ENCODE measurements around the gene RTN4IP1. TPM values are rescaled to one million over a fixed set of nuclear protein-coding genes. Genes with fewer than 3 reads are reported as not detected.
"Not testable (repeated sequence)": the region's sequence is repeated elsewhere in the genome, so short reads cannot be mapped to it uniquely, and the experiment has no call there.

The RTN4IP1 gene
- total RNA-seq, 4 donors from 2014 or later: 1.1 to 3.7 (median 2.7) TPM

- ATAC-seq (ENCODE audit: low FRiP score) (no peak), DNase-seq (ENCODE audit: low spot score) (no peak)
- TF ChIP-seq CTCF (IDR thresholded peaks at IDR 0.05): no peak
Measured at GRCh38 chr6:106558364-106558763, 70.9 kb downstream of the RTN4IP1 start.

DNA sequence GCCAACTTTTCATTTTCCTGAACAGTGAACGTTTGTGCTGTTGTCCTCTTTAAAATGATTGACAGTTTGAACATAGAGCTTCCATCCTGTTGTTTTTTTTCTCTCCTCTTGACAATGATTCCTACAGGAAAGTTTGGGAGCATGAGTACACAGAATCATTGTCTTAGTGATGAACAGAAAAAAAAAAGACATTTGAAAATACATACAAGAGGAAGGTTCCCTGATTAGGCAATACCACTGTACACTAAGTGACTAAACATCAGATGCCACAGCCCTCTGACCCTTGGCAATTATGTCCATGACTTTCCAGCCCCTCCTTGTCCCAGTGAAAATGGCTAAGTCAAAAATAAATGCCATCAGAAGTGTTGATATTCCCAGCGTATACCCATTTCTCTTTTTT is 71.5 kb downstream of the RTN4IP1 start:
- DNase-seq (ENCODE audit: low spot score) (no peak), ATAC-seq (ENCODE audit: low FRiP score) (no peak)
- TF ChIP-seq CTCF (IDR thresholded peaks at IDR 0.05): no peak

GRCh38 chr6:106556368-106556960 is 72.8 kb downstream of the RTN4IP1 start:
- ATAC-seq (ENCODE audit: low FRiP score) (no peak), DNase-seq (ENCODE audit: low spot score) (no peak)
- TF ChIP-seq CTCF (IDR thresholded peaks at IDR 0.05): no peak

DNA sequence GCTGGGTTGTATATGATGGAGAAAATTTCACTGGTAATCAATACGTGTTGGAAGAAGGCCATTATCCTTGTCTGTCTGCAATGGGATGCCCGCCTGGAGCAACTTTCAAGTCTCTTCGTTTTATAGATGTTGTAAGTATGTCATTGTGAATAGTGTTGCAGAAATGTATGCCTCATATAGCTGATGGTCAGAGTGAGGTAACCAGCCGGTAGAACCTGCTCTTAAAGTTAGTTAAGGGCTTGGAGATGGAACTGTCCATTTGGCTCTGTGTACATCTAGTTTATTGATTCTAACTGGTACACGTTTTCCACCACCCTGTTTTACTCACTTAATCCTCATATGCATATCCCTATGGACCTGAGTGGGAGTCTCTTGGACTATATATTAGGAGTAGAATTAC is 73.5 kb downstream of the RTN4IP1 start:
- ATAC-seq (ENCODE audit: low FRiP score) (no peak), DNase-seq (ENCODE audit: low spot score) (no peak)
- TF ChIP-seq CTCF (IDR thresholded peaks at IDR 0.05): no peak

DNA sequence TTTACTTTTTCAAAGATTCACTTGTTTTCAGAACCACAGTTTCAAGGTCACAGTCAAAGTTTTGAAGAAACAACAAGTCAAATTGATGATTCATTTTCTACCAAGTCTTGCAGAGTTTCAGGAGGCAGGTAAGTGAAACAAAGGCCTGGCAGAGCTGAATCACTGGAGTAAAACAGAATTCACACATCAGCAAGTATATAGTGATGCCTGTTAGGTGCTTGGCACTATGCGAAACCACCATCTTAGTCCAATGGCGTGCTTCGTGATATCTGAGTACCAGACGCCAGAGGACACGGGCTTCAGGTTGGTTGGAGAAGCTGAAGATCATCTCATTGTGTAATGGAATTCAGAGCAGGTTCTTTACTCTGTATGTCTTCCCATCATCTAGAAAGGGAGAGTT is 75.9 kb downstream of the RTN4IP1 start:
- DNase-seq (ENCODE audit: low spot score) (no peak), ATAC-seq (ENCODE audit: low FRiP score) (no peak)
- no peak for TF ChIP-seq CTCF (IDR thresholded peaks at IDR 0.05)

DNA sequence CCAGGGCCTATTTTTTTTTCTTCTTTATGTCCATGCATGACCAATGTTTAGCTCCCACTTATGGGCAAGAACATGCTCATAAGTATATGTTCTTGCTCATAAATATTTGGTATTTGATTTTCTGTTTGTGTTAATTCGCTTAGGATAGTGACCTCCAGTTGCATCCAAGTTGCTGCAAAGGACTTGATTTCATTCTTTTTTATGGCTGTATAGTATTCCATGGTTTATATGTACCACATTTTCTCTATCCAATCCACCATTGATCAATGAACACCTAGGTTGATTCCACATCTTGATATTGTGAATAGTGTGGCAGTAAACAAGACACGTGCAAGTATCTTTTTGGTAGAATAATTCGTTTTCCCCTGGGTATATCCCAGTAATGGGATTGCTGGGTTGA is 78.1 kb downstream of the RTN4IP1 start:
- DNase-seq (ENCODE audit: low spot score): no peak
- no peak for ATAC-seq (ENCODE audit: low FRiP score)
- no peak for TF ChIP-seq CTCF (IDR thresholded peaks at IDR 0.05)

DNA sequence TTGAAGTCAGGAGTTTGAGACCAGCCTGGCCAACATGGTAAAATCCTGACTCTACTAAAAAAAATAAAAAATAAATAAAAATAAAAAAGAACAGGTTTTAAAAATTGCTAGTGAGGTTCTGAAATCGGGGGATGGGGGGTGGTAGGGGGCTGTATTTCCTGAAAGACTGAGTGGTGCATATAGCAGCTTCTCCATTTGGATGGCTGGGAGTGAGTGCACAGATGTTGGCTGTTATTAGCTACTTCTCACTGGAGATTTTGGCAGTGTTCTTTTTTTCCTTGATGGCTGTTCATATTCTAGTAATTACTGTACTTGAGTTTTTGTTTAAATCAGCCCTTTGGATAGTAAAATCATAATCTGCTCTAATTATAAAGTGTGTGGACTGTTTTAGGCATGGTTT is 79.8 kb downstream of the RTN4IP1 start:
- no peak for TF ChIP-seq CTCF (IDR thresholded peaks at IDR 0.05)
- ATAC-seq (ENCODE audit: low FRiP score): no peak

DNA sequence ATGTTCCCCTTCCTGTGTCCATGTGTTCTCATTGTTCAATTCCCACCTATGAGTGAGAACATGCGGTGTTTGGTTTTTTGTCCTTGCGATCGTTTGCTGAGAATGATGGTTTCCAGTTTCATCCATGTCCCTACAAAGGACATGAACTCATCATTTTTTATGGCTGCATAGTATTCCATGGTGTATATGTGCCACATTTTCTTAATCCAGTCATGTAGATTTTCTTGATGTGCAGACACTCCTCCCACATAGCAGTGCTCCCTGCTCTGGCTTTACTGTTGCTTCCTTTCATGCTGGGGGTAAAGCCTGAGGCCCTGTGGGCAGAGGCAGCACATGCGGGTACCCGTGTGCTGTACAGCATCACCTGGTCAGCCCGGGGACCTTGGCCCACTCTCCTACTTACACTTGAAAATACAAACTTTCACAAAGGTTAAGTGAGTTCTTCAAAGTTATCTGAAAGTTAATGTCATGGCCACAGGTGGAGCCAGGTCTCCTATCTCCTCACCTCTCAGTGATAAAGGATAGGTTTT is 80.3 kb downstream of the RTN4IP1 start:
- ATAC-seq (ENCODE audit: low FRiP score); DNase-seq (ENCODE audit: low spot score): not testable (repeated sequence)

More for the DNA sequence above, 79.8 kb downstream of the RTN4IP1 start:
- no peak for DNase-seq (ENCODE audit: low spot score)

Data from omental fat pad (tissue), 4 donors.